NCI-H2227 (cell line): ENCODE measurements around the gene ZNF654.
"Not testable (repeated sequence)": the region's sequence is repeated elsewhere in the genome, so short reads cannot be mapped to it uniquely, and the experiment has no call there.

Experiments
- DNase-seq: peaks from one replicate; lab custom pipeline; 2025; ENCODE audit not compliant: unreplicated experiment; lab: John Stamatoyannopoulos, UW

The ZNF654 gene

DNA sequence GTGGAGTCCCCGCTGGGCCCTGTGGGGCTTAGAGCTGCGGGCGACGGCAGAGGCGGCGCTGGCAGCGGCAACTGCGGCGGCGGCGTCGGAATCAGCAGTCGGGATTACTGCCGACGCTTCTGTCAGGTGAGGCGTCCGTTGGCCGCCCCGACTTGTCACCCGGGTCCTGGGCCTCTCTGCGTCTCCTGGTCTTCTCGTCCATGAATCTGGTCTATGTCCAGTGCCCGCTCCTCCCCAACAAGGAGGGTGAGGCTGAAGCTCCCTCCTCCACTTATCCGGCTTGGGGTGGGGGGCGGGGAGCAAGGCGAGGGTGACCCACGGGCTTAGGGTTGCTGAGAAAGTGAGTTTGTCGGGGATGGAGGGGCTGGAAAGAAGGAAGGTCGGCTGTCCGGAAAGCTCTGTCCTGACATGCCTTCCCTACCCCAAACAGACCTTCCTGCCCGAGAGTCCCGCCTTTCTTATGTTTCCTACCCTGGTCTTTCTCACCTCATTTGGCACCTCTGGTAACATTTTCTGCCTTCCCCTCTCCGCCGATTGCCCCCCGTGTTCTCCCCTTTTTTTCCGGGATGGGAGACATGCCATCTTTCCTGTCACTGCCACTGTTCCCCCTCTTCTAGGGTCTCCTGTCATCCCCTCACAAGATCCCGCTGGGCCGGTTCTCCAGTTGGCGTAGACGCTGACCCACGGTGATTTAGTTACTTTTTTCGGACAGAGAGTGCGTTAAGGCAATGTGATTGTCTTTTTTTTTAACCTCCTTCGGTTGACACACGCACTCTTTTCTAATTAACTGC, 520 bp downstream of the ZNF654 start:
- no peak for DNase-seq

GRCh38 chr3:88061746-88062145, 2.7 kb downstream of the ZNF654 start:
- no peak for DNase-seq

DNA sequence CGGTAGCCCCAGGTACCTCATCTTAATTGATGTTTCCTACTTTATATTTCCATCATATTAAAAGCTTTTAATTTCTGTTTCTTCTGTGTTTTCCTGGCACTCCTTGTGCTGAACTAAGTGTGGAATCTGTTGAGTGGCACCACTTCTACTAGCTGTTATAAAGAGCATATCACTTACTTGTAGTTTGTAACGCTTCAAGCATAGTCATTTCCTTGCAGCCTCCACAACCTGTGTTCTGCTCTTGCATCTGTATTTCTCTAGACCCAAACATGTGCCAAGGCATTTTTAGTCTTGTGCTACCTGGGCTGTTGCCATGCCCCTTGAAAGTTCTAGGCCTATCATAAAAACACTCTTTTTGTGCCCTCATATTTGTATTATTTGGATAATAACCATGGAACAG, 16.0 kb downstream of the ZNF654 start:
- DNase-seq = no peak

- no peak for DNase-seq
Measured at GRCh38 chr3:88075497-88075896, 16.4 kb downstream of the ZNF654 start.

DNA sequence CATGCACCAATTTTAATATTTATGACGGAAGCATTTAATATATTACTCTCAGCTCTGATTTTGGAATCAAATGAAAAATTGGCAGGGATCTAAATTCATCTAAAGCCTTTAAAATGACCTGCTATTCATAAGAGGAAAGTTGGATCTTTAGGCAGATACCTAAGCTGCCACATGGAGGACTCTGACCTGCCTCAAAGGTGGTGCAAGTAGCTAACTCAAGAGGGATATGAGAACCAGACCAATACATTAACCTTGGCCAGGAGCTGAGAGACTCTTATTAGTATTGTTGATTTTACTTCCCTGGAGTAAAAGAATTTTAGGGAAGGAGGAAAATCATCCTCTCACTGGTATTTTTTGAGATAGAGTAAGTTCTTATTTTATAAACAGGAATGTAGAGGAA, 17.7 kb downstream of the ZNF654 start:
- DNase-seq = no peak

GRCh38 chr3:88078932-88079331, 19.9 kb downstream of the ZNF654 start:
- DNase-seq = no peak

DNA sequence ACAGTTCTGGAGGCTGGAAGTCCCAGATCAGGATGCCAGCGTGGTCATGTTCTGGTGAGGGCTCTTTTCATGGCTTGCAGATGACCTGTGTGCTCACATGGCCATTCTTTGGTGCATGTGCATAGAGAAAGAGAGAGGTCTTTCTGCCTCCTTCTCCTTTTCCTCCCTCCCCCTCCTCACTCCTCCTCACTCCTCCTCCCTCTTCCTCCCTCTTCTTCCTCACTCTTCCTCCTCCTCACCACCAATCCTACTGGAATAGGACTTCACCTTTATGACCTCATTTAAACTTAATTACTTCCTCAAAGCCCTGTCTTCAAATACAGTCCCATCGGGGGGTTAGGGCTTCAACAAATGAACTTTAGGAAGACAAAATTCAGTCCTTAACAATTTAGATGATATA, 23.8 kb downstream of the ZNF654 start:
- no peak for DNase-seq

DNA sequence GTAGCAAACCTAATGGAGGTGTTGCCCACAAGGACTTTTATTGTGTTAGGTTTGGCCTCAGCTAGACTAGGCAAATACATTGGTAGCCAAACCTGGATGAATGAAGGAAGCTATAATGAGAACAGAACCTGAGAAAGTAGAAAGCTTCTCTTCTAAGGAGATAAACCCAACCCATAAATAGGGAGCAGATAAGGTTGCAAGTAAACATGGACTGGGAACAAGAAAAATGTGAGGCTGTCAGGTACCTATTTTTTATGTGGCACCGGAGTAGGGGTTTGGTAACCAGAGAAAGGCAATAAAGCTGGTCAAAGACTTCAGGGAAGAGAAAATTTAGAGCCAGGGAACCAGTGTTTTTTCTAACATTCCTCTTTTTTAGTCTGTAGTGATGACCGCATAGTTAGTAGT, 25.0 kb downstream of the ZNF654 start:
- DNase-seq = no peak

- no peak for DNase-seq
Measured at GRCh38 chr3:88090681-88091080, 31.6 kb downstream of the ZNF654 start.

DNA sequence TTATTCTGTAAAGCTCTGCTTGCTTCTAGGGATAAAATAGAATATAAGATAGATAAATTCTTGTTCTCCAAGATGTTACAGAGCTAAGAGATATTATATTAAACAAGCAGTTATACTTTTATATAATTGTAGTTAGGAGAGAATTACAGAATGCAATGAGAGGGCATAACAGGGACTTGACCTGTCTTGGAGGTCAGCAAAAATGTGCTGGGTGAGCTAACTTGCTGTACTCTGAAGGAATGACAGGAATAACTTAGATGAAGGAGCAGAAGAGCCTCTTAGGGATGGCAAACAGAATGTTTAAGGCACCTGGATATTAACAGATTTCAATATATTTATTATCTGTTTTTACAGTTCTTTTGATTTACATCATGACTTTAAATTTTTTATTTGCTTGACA, 33.2 kb downstream of the ZNF654 start:
- DNase-seq = no peak

- DNase-seq = no peak
Measured at GRCh38 chr3:88093266-88093665, 34.2 kb downstream of the ZNF654 start.

DNA sequence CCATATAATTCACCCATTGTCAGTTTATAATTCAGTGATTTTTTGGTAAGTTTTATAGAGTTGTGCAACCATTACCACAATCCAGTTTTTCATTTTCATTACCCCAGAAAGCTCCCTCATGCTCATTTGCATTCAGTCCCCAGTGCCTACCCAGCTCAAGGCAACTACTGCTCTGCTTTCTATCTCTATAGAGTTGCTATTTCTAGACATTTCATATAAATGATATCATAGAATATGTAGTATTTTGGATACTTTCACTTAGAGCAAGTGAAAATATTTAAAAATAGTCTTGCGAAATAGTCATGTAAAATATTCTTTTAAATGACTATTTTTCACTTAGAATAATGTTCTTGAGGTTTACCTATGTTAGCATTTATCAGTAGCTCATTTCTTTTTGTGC, 42.1 kb downstream of the ZNF654 start:
- DNase-seq = no peak

- DNase-seq = no peak
Measured at GRCh38 chr3:88105325-88105724, 46.3 kb downstream of the ZNF654 start.

DNA sequence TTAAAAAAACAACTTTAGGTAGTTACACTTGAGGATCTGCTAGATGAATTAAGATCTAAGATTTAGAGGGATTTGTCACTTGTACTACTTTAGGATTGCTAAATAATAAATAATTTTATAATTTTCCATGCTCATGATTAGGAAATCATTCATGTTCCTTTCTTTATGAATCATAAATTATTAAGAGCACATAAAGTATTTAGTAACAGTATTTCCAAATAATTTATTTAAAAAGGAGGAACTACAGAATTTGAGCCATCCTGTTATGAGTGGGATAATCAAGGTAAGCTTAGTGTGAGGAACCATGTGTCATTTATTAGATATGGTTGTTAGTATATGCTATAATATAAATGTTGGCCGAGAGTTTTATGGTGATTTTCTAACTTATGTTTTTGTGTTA, 53.2 kb downstream of the ZNF654 start:
- DNase-seq = no peak

GRCh38 chr3:88113311-88114162, 54.5 kb downstream of the ZNF654 start:
- DNase-seq = peak; percentile 62

DNA sequence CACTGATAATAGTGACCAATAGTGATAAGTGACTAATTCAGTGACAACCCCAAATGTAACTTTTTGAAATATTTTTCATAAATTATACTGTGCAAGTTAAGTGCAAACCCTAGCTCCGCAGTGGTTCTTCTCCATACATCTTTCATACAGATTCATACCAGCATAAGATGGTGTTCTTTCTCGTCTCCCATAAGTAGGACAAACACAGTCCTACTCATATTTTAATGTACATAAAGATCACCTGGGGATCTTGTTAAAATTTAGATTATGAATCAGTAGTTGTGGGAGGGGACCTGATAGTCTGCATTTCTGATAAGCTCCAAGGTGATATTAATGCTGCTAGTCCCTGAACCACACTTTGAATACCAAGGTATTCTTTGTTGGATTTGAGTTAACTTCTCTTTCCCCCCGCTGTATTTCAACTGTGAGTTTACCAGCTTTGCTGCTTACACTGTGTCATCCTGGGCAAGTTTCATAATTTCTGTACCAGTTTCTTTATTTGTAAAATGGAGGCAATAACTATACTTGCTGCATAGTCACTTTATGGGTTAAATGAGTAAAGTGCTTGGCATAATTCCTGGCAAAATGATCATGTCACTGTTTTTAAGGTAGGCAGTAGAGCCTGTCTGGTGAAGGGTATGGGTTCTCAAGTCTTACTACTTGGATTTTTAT, 56.0 kb downstream of the ZNF654 start:
- no peak for DNase-seq

GRCh38 chr3:88117683-88118082, 58.6 kb downstream of the ZNF654 start:
- DNase-seq = no peak

DNA sequence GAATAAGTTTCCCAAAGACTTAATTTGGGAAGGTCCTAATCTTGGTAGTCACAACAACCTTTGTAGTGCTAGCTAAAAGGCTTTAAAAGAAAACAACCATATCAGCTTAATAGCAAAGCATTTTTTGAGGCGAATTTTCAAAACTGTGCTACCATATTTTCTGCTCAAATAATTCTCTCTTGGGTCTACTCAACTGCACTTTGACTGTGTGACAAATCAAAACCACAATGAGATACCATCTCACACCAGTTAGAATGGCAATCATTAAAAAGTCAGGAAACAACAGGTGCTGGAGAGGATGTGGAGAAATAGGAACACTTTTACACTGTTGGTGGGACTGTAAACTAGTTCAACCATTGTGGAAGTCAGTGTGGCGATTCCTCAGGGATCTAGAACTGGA, 59.5 kb downstream of the ZNF654 start:
- not testable (repeated sequence) for DNase-seq

DNA sequence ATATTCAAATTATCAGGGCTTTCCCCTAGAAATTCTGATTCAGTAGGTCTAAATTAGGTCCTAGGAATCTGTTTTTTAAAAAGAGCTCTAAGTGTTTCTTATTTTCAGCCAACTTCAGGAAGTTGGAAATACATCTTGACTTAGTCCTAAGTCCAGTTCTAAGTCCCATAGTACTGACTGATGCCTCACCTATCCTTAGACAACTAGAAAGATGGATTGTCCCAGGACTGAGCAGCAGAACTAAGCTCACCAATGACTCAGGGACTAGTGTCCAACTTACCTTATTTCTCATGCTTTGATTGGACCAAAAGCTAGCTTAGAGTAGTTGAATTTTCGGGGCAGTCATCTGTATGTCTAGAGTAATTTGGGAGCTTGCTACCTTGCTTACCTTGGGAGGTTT, 64.5 kb downstream of the ZNF654 start:
- DNase-seq = no peak

DNA sequence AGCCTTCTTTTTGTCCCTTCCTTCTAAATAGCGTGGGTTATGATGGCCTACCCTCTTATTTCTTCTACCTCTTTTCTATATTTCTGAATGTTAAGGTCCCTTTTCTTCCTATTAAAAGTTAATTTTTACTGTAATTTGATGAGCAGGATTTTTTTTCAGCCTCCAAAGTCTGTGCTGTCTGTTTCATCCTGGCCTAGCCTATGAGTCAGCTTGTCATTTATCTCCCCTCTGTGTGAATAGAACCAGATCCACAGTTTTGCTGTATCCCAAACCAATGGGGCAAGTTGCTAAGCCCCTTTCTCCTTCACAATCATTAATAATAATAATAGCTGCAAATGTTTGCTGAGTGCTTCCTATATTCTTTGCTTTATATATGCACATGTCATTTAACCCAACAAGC, 72.6 kb downstream of the ZNF654 start:
- DNase-seq = no peak

DNA sequence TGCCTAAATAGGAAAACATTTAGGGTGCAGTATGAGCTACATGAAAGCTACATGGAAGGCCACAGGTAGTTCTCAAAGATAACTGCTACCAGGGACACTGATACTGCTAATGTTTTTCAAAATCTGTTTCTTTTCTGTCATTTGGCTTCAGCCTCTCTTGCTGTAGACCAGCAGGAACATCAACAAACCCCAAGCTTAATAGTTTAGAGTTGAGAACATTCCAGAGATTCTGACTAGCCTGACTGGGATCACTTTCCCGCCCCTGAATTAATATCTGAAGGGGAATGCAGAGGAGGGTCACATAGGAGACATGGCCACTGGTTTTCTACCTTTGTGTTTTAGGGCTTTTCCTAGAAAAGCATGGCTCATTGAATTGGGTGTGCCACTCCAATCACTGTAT, 73.8 kb downstream of the ZNF654 start:
- no peak for DNase-seq
